Body of pancreas (tissue), 4 donors: ENCODE data around the gene ASTN2.

ENCODE experiments used
- CTCF ChIP-seq, 7 experiments: fragments of 450-650 bp in 4 of 7; fragments of 200-600 bp in 3 of 7; sonication (generic) in 3 of 7; IDR thresholded peaks; one replicate each; pipeline ENCODE4 v1.5.1; 2016 to 2019; ENCODE audit warnings: antibody characterized with exemption in 7 of 7
- POLR2A ChIP-seq, 3 donors: fragments of 450-650 bp; IDR thresholded peaks; one replicate each; pipeline ENCODE4 v1.6.1; 2016; ENCODE audit warnings: antibody characterized with exemption in 3 of 3, mild to moderate bottlenecking in 2 of 3

- no peak for TF ChIP-seq POLR2A (IDR thresholded peaks at IDR 0.05)
- TF ChIP-seq CTCF (IDR thresholded peaks at IDR 0.05): no peak
These were observed 334.0 kb downstream of the ASTN2 start for GRCh38 chr9:117080765-117081390.
